Measurements from ENCODE around the gene OPHN1.
"Not testable (repeated sequence)": the region's sequence is repeated elsewhere in the genome, so short reads cannot be mapped to it uniquely, and the experiment has no call there.

The OPHN1 gene

DNA sequence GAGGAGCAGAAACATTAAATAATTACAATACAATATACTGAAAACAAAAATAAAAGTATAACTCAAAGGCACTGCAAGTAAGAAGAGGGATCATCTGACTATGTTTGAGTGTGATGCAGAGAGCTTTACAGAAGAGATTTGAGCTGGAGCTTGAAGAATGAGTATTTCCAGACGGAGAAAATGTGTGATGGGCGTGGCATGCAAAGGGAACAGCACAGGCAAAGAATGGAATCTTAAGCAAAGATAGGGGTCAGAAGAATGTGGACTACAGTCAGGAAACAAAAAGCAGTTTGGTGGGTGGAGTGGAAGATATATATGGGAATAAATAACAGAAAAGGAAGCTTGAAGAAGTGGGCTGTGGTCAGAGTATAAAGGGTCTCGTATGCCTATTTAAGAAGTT is 45.5 kb downstream of the OPHN1 start:
- TF ChIP-seq EZH2phosphoT487 (IDR thresholded peaks at IDR 0.05; ENCODE audit: borderline replicate concordance, low read length): no peak
- TF ChIP-seq, protein P1, sequence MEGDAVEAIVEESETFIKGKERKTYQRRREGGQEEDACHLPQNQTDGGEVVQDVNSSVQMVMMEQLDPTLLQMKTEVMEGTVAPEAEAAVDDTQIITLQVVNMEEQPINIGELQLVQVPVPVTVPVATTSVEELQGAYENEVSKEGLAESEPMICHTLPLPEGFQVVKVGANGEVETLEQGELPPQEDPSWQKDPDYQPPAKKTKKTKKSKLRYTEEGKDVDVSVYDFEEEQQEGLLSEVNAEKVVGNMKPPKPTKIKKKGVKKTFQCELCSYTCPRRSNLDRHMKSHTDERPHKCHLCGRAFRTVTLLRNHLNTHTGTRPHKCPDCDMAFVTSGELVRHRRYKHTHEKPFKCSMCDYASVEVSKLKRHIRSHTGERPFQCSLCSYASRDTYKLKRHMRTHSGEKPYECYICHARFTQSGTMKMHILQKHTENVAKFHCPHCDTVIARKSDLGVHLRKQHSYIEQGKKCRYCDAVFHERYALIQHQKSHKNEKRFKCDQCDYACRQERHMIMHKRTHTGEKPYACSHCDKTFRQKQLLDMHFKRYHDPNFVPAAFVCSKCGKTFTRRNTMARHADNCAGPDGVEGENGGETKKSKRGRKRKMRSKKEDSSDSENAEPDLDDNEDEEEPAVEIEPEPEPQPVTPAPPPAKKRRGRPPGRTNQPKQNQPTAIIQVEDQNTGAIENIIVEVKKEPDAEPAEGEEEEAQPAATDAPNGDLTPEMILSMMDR (IDR thresholded peaks at IDR 0.05; ENCODE audit: low read depth, low read length, poor library complexity, severe bottlenecking): no peak
- no peaks in the 10 kb centered on the region for H3K36me3 ChIP-seq (ENCODE audit: control insufficient read depth, low read length)

DNA sequence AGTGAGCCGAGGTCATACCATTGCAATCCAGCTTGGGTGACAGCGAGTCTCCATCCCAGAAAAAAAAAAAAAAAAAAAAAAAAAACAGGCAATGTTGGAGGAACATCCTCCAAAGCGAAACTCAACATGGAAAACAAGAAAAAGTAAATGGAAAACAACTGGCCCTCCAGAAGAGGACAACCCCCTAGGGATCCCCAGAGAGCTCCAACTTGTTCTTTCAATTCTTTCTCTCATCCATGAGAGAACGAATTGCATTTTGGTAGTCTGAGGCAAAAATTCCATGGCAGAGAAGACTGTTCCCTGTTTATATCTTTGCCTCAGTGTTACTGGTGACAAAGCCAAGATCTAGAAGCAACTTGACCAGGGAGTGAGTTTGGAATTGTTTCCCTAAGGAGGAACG is 49.8 kb downstream of the OPHN1 start:
- no peak for TF ChIP-seq EZH2phosphoT487 (IDR thresholded peaks at IDR 0.05; ENCODE audit: borderline replicate concordance, low read length)
- TF ChIP-seq, protein P1 (IDR thresholded peaks at IDR 0.05; ENCODE audit: low read depth, low read length, poor library complexity, severe bottlenecking): no peak
- H3K27ac ChIP-seq (ENCODE audit: low read depth, low read length): no peak overlapping the region
- H3K9me2 ChIP-seq (replicated peaks; ENCODE audit: control insufficient read depth, low read length): no peaks in the 10 kb centered on the region
- H3K79me2 ChIP-seq (ENCODE audit: control insufficient read depth, low read length): no peaks in the 10 kb centered on the region
- H3K9me3 ChIP-seq (ENCODE audit: control insufficient read depth, insufficient read depth, low read length): no peaks in the 10 kb centered on the region
- no peaks in the 10 kb centered on the region for H3K4me1 ChIP-seq (ENCODE audit: control insufficient read depth, low read length)
- H3K36me3 ChIP-seq (ENCODE audit: control insufficient read depth, low read length): no peaks in the 10 kb centered on the region
- no peak overlapping the region for H3K4me3 ChIP-seq (ENCODE audit: low read length)
- H3K27me3 ChIP-seq (ENCODE audit: control insufficient read depth, low read length): no peaks in the 10 kb centered on the region
- H3F3A ChIP-seq (ENCODE audit: control insufficient read depth, insufficient read depth): no peaks in the 10 kb centered on the region
- H3K4me2 ChIP-seq (ENCODE audit: low read length): no peak overlapping the region
- H4K20me1 ChIP-seq (ENCODE audit: control insufficient read depth, insufficient read depth, low read depth, low read length): no peaks in the 10 kb centered on the region

More for the DNA sequence above, 45.5 kb downstream of the OPHN1 start:
- Histone ChIP-seq H3K4me2 (ENCODE audit: low read length) (no peak overlapping the region), H3K27ac (ENCODE audit: low read depth, low read length) (no peak overlapping the region), H3K9me3 (ENCODE audit: control insufficient read depth, insufficient read depth, low read length) (no peaks in the 10 kb centered on the region), H4K20me1 (ENCODE audit: control insufficient read depth, insufficient read depth, low read depth, low read length) (no peaks in the 10 kb centered on the region), H3K9me2 (replicated peaks; ENCODE audit: control insufficient read depth, low read length) (no peaks in the 10 kb centered on the region), H3K4me3 (ENCODE audit: low read length) (no peak overlapping the region), H3K79me2 (ENCODE audit: control insufficient read depth, low read length) (no peaks in the 10 kb centered on the region), H3K4me1 (ENCODE audit: control insufficient read depth, low read length) (no peaks in the 10 kb centered on the region), H3F3A (ENCODE audit: control insufficient read depth, insufficient read depth) (no peaks in the 10 kb centered on the region), H3K27me3 (ENCODE audit: control insufficient read depth, low read length) (no peaks in the 10 kb centered on the region)

DNA sequence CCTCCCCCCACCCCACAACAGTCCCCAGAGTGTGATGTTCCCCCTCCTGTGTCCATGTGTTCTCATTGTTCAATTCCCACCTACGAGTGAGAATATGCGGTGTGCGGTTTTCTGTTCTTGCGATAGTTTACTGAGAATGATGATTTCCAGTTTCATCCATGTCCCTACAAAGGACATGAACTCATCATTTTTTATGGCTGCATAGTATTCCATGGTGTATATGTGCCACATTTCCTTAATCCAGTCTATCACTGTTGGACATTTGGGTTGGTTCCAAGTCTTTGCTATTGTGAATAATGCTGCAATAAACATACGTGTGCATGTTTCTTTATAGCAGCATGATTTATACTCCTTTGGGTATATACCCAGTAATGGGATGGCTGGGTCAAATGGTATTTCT is 55.7 kb downstream of the OPHN1 start:
- H3K9me3 ChIP-seq (ENCODE audit: control insufficient read depth, insufficient read depth, low read length); H3K36me3 ChIP-seq (ENCODE audit: control insufficient read depth, low read length); H3K27ac ChIP-seq (ENCODE audit: low read depth, low read length): not testable (repeated sequence)

DNA sequence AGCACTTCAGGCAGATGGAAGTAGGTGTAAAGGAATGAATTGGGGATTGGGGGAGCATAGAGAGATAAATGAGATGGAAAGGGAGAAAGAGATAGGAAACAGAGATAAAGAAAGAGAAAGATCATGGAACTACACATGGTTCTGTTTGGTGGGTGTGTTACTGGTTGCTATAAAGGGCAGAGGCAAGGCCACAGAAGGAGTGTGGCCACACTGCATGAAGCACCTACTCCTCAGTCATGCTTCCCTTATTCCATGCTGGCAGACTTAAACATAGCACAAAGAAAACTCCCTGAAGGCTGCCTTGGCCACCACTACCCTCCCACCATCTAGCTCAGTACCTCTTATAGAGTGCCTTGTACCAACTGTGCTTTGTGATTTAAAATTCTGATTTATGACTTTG is 56.9 kb downstream of the OPHN1 start:
- no peaks in the 10 kb centered on the region for H3K4me1 ChIP-seq (ENCODE audit: control insufficient read depth, low read length)
- H3F3A ChIP-seq (ENCODE audit: control insufficient read depth, insufficient read depth): no peaks in the 10 kb centered on the region
- no peaks in the 10 kb centered on the region for H4K20me1 ChIP-seq (ENCODE audit: control insufficient read depth, insufficient read depth, low read depth, low read length)
- H3K4me2 ChIP-seq (ENCODE audit: low read length): no peak overlapping the region
- no peaks in the 10 kb centered on the region for H3K27me3 ChIP-seq (ENCODE audit: control insufficient read depth, low read length)
- no peaks in the 10 kb centered on the region for H3K9me2 ChIP-seq (replicated peaks; ENCODE audit: control insufficient read depth, low read length)
- H3K27ac ChIP-seq (ENCODE audit: low read depth, low read length): no peak overlapping the region
- no peaks in the 10 kb centered on the region for H3K79me2 ChIP-seq (ENCODE audit: control insufficient read depth, low read length)
- TF ChIP-seq, protein P1 (IDR thresholded peaks at IDR 0.05; ENCODE audit: low read depth, low read length, poor library complexity, severe bottlenecking): no peak
- TF ChIP-seq EZH2phosphoT487 (IDR thresholded peaks at IDR 0.05; ENCODE audit: borderline replicate concordance, low read length): no peak
- no peak overlapping the region for H3K4me3 ChIP-seq (ENCODE audit: low read length)
- no peaks in the 10 kb centered on the region for H3K9me3 ChIP-seq (ENCODE audit: control insufficient read depth, insufficient read depth, low read length)
- H3K36me3 ChIP-seq (ENCODE audit: control insufficient read depth, low read length): no peaks in the 10 kb centered on the region

More for the DNA sequence above, 55.7 kb downstream of the OPHN1 start:
- not testable (repeated sequence) for H3K79me2 ChIP-seq (ENCODE audit: control insufficient read depth, low read length); H3K9me2 ChIP-seq (replicated peaks; ENCODE audit: control insufficient read depth, low read length); H4K20me1 ChIP-seq (ENCODE audit: control insufficient read depth, insufficient read depth, low read depth, low read length); H3K27me3 ChIP-seq (ENCODE audit: control insufficient read depth, low read length); H3K4me3 ChIP-seq (ENCODE audit: low read length); H3K4me1 ChIP-seq (ENCODE audit: control insufficient read depth, low read length); H3F3A ChIP-seq (ENCODE audit: control insufficient read depth, insufficient read depth); H3K4me2 ChIP-seq (ENCODE audit: low read length)

Data from DOHH2 (cell line).